K562 (cell line): ENCODE measurements around the gene HSFX3. TPM values are rescaled to one million over a fixed set of nuclear protein-coding genes. Genes with fewer than 3 reads are reported as not detected.

ENCODE experiments used
- ARID2 ChIP-seq: fragments of 450-650 bp; IDR thresholded peaks from 2 replicates; pipeline ENCODE4 v1.6.1; 2017; ENCODE audit warnings: antibody characterized with exemption, mild to moderate bottlenecking
- ATF1 ChIP-seq, 2 experiments: fragments of 450-650 bp in 1 of 2; IDR thresholded peaks; 2 replicates each; pipeline ENCODE4 v1.6.1; 2016; ENCODE audit warnings: missing compliant biosample characterization in 1 of 2, missing genetic modification characterization in 1 of 2
- CCNT2 ChIP-seq: IDR thresholded peaks from 2 replicates; pipeline ENCODE4 v1.6.1; 2011; ENCODE audit warnings: borderline replicate concordance, low read depth, mild to moderate bottlenecking, moderate library complexity, mixed read lengths, low read length; ENCODE audit not compliant: insufficient read length; ENCODE audit errors: extremely low read depth
- EP400 ChIP-seq: fragments of 450-650 bp; IDR thresholded peaks from 2 replicates; pipeline ENCODE4 v1.6.1; 2017; ENCODE audit warnings: antibody characterized with exemption, mild to moderate bottlenecking, moderate library complexity
- HDGF ChIP-seq: fragments of 450-650 bp; IDR thresholded peaks from 2 replicates; pipeline ENCODE4 v1.6.1; 2016
- HNRNPLL ChIP-seq: fragments of 200-400 bp; formaldehyde crosslinking; IDR thresholded peaks from 2 replicates; pipeline ENCODE4 v1.6.1; 2017; ENCODE audit warnings: low read length, low read depth, mild to moderate bottlenecking; ENCODE audit not compliant: poor library complexity, severe bottlenecking
- MAZ ChIP-seq, 2 experiments: fragments of 450-650 bp in 1 of 2; sonication (generic) in 1 of 2; formaldehyde crosslinking; IDR thresholded peaks in 1 of 2; conservative IDR thresholded peaks in 1 of 2; 2 replicates each; pipeline versions ENCODE4 v1.4.0 to v1.5.0; 2020; ENCODE audit warnings: mild to moderate bottlenecking in 1 of 2, missing genetic modification reagents in 1 of 2
- RBM39 ChIP-seq: fragments of 200-400 bp; formaldehyde crosslinking; optimal IDR thresholded peaks from 2 replicates; pipeline ENCODE3; 2018; ENCODE audit warnings: low read depth, low read length
- RCOR1 ChIP-seq, 2 experiments: IDR thresholded peaks; 2 replicates each; pipeline ENCODE4 v1.6.1; 2012; ENCODE audit warnings: low read depth in 2 of 2, low read length in 2 of 2, borderline replicate concordance in 1 of 2, improper control_type of control experiment in 1 of 2
- RFX5 ChIP-seq: IDR thresholded peaks from 2 replicates; pipeline ENCODE4 v1.6.1; 2011; ENCODE audit warnings: low read depth, mild to moderate bottlenecking, improper control_type of control experiment, low read length
- SIN3B ChIP-seq: fragments of 450-650 bp; IDR thresholded peaks from 2 replicates; pipeline ENCODE4 v1.6.1; 2017; ENCODE audit warnings: low read depth, mild to moderate bottlenecking, moderate library complexity
- SMARCA4 ChIP-seq: fragments of 450-650 bp; IDR thresholded peaks from 2 replicates; pipeline ENCODE4 v1.6.1; 2016
- SMC3 ChIP-seq: conservative IDR thresholded peaks from 2 replicates; pipeline ENCODE4 v1.6.1; 2011; ENCODE audit warnings: low read depth, low read length, improper control_type of control experiment; ENCODE audit not compliant: insufficient read depth
- ZNF316 ChIP-seq: fragments of 450-650 bp; IDR thresholded peaks from 2 replicates; pipeline ENCODE4 v1.6.1; 2016
- ZNF408 ChIP-seq: fragments of 250-450 bp; sonication (Bioruptor Pico); IDR thresholded peaks from 2 replicates; pipeline ENCODE4 v1.4.0; 2020; ENCODE audit warnings: low read depth, mild to moderate bottlenecking, moderate library complexity
- ZNF75A ChIP-seq: fragments of 450-650 bp; formaldehyde crosslinking; IDR thresholded peaks from 2 replicates; pipeline ENCODE4 v1.4.0; 2020; ENCODE audit warnings: mild to moderate bottlenecking
- polyA plus RNA-seq, 8 experiments: library from polyadenylated mRNA; depleted of rRNA in 4 of 8; stranded (reverse) in 5 of 8; unstranded in 3 of 8; fragments of >200 nt; fragmentation: Nextera tagmentation in 2 of 8; fragmentation: Illumina TruSeq in 1 of 8; extraction: Ambion mirVana in 2 of 8; extraction: Trizol in 1 of 8; gene quantifications; 2 replicates each; pipeline versions ENCODE4 v1.2.1 to v1.2.3, GENCODE V29; 2011 to 2014; ENCODE audit warnings: inconsistent platforms in 1 of 8, missing spikeins in 1 of 8
- total RNA-seq, 7 experiments: library from RNA; depleted of rRNA in 6 of 7; stranded (reverse); fragments of >200 nt in 6 of 7; fragmentation: Illumina TruSeq in 2 of 7; extraction: Trizol in 2 of 7; gene quantifications; 2 replicates each; pipeline versions ENCODE4 v1.2.1 to v1.2.3, GENCODE V29; 2011 to 2021; ENCODE audit warnings: low replicate concordance in 1 of 7
- TF ChIP-seq, protein P1 (sequence below): sonication (generic); formaldehyde crosslinking; IDR thresholded peaks from 2 replicates; pipeline ENCODE4 v1.8.0; 2022; ENCODE audit warnings: missing genetic modification reagents, mild to moderate bottlenecking, borderline replicate concordance
- TF ChIP-seq, protein P2 (sequence below): fragments of 250-450 bp; sonication (Bioruptor Pico); IDR thresholded peaks from 2 replicates; pipeline ENCODE4 v1.4.0; 2020; ENCODE audit warnings: borderline replicate concordance
- TF ChIP-seq, protein P3 (sequence below): fragments of 250-450 bp; sonication (Bioruptor Pico); IDR thresholded peaks from 2 replicates; pipeline ENCODE4 v1.4.0; 2020; ENCODE audit warnings: mild to moderate bottlenecking, moderate library complexity
- TF ChIP-seq, protein P4 (sequence below), 3 experiments: IDR thresholded peaks in 2 of 3; conservative IDR thresholded peaks in 1 of 3; 2 replicates each; pipeline ENCODE4 v1.5.1; 2011 to 2012; ENCODE audit warnings: low read length in 3 of 3, mild to moderate bottlenecking in 3 of 3, control low read depth in 2 of 3, improper control_type of control experiment in 1 of 3, inconsistent platforms in 1 of 3, low read depth in 1 of 3, mixed read lengths in 1 of 3, moderate library complexity in 1 of 3; ENCODE audit not compliant: insufficient read depth in 2 of 3

Gene HSFX3
- total and polyA plus RNA-seq, 9 of the 15 experiments (the other 6 are each of a cell fraction or from before 2014, with no cell fraction given) = 0.08 to 0.10 TPM; not detected in 7

DNA sequence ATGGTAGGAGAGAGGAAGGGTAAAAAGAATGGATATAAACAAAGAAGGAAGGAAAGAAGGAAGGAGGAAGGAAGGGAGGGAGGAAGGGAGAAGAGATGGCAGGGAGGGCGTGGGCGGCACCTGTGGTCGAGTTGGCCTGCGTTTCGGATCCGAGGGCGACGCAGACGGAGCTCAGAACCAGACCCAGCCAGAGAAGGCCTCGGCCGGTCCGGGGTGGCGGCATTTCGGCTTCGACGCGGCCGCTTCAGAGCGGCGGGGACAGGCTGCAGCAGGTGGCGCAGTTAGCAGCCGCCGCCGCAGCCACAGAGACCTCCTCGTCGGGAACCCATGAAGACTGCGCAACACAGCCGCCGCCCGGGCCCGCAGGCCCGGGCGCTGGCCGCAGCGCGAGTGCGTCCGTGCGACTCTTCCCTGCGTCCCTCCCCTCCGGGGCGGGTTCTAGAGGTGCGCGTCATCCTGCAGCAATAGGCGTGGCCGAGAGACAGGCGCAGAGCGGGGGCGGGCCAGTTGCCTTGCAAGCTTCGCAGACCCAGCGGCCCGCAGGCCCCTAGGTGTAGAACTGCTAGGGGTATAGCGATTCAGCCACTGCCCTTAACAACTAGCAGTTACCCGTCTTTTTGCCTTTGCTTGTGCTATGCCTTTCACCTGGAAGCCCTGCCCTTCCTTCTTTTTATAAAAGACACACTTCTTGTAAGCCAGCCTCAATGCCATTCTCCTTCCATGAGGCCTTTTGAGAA lies 44.6 kb downstream of the HSFX3 start, which contains the start of gene IDS (continued):
- TF ChIP-seq, protein P1, sequence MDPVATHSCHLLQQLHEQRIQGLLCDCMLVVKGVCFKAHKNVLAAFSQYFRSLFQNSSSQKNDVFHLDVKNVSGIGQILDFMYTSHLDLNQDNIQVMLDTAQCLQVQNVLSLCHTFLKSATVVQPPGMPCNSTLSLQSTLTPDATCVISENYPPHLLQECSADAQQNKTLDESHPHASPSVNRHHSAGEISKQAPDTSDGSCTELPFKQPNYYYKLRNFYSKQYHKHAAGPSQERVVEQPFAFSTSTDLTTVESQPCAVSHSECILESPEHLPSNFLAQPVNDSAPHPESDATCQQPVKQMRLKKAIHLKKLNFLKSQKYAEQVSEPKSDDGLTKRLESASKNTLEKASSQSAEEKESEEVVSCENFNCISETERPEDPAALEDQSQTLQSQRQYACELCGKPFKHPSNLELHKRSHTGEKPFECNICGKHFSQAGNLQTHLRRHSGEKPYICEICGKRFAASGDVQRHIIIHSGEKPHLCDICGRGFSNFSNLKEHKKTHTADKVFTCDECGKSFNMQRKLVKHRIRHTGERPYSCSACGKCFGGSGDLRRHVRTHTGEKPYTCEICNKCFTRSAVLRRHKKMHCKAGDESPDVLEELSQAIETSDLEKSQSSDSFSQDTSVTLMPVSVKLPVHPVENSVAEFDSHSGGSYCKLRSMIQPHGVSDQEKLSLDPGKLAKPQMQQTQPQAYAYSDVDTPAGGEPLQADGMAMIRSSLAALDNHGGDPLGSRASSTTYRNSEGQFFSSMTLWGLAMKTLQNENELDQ (CRISPR knock-in tag) = no peak
- TF ChIP-seq SMC3 (0 out of 2 replicates have a peak, but pooled peaks have one; percentile 6), RFX5 (no peak), ZNF408 (CRISPR knock-in tag) (no peak), RBM39 (no peak), SIN3B (no peak), RCOR1 (IDR thresholded peaks at IDR 0.05; ENCODE audit: borderline replicate concordance in 1 of 2, low read depth in 2 of 2, low read length in 2 of 2) (peak in 1 of 2 experiments; percentile 58; a peak in 1 of 4 replicates), MAZ (CRISPR knock-in tag; conservative IDR thresholded peaks at IDR 0.05 in 1 of 2, IDR thresholded peaks at IDR 0.05 in 1 of 2) (0 out of 4 replicates have a peak, but pooled peaks of 1 of the 2 experiments have one; percentile 26), EP400 (0 out of 2 replicates have a peak, but pooled peaks have one; percentile 18), ATF1 (CRISPR knock-in tag; IDR thresholded peaks at IDR 0.05) (no peak), ATF1 (tag; IDR thresholded peaks at IDR 0.05) (peak; percentile 73), ARID2 (no peak), SMARCA4 (no peak), HNRNPLL (peak; percentile 72), ZNF75A (CRISPR knock-in tag) (no peak), HDGF (no peak), CCNT2 (peak; percentile 87), ZNF316 (no peak)
- TF ChIP-seq, protein P2, sequence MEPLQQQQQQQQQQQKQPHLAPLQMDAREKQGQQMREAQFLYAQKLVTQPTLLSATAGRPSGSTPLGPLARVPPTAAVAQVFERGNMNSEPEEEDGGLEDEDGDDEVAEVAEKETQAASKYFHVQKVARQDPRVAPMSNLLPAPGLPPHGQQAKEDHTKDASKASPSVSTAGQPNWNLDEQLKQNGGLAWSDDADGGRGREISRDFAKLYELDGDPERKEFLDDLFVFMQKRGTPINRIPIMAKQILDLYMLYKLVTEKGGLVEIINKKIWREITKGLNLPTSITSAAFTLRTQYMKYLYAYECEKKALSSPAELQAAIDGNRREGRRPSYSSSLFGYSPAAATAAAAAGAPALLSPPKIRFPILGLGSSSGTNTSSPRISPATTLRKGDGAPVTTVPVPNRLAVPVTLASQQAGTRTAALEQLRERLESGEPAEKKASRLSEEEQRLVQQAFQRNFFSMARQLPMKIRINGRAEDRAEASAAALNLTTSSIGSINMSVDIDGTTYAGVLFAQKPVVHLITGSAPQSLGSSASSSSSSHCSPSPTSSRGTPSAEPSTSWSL (CRISPR knock-in tag) = no peak
- TF ChIP-seq, protein P3, sequence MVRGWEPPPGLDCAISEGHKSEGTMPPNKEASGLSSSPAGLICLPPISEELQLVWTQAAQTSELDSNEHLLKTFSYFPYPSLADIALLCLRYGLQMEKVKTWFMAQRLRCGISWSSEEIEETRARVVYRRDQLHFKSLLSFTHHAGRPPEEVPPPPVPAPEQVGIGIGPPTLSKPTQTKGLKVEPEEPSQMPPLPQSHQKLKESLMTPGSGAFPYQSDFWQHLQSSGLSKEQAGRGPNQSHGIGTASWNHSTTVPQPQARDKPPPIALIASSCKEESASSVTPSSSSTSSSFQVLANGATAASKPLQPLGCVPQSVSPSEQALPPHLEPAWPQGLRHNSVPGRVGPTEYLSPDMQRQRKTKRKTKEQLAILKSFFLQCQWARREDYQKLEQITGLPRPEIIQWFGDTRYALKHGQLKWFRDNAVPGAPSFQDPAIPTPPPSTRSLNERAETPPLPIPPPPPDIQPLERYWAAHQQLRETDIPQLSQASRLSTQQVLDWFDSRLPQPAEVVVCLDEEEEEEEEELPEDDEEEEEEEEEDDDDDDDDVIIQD = no peak
- TF ChIP-seq, protein P4, sequence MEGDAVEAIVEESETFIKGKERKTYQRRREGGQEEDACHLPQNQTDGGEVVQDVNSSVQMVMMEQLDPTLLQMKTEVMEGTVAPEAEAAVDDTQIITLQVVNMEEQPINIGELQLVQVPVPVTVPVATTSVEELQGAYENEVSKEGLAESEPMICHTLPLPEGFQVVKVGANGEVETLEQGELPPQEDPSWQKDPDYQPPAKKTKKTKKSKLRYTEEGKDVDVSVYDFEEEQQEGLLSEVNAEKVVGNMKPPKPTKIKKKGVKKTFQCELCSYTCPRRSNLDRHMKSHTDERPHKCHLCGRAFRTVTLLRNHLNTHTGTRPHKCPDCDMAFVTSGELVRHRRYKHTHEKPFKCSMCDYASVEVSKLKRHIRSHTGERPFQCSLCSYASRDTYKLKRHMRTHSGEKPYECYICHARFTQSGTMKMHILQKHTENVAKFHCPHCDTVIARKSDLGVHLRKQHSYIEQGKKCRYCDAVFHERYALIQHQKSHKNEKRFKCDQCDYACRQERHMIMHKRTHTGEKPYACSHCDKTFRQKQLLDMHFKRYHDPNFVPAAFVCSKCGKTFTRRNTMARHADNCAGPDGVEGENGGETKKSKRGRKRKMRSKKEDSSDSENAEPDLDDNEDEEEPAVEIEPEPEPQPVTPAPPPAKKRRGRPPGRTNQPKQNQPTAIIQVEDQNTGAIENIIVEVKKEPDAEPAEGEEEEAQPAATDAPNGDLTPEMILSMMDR (IDR thresholded peaks at IDR 0.05 in 2 of 3, conservative IDR thresholded peaks at IDR 0.05 in 1 of 3; ENCODE audit: insufficient read depth in 2 of 3, low read depth in 1 of 3, low read length in 3 of 3) = peak in 1 of 3 experiments; percentile 18; a peak in 1 of 6 replicates
